ENCODE data around the gene TAS1R1.
A peak's percentile ranks its signal among the peaks of the same experiment; 100 is the strongest.

The TAS1R1 gene

GRCh38 chr1:6574818-6575217 is 19.7 kb downstream of the TAS1R1 start:
- no peak for DNase-seq

GRCh38 chr1:6577831-6578525 is 22.9 kb downstream of the TAS1R1 start:
- DNase-seq, result no peak

GRCh38 chr1:6578624-6579373 is 23.7 kb downstream of the TAS1R1 start:
- DNase-seq, result no peak

- DNase-seq, result peak; percentile 99
Measured at GRCh38 chr1:6579374-6580118, 24.4 kb downstream of the TAS1R1 start, which contains the start of gene ZBTB48. ZBTB48 (plus strand) TSS chr1:6579994; CDS start chr1:6580610, 616 bp downstream.

- DNase-seq, result no peak
Measured at GRCh38 chr1:6580119-6580592, 25.0 kb downstream of the TAS1R1 start.

GRCh38 chr1:6580593-6581409 is 25.7 kb downstream of the TAS1R1 start:
- DNase-seq, result no peak

- no peak for DNase-seq
Measured at GRCh38 chr1:6581561-6582305, 26.6 kb downstream of the TAS1R1 start.

- no peak for DNase-seq
Measured at GRCh38 chr1:6582370-6582769, 27.3 kb downstream of the TAS1R1 start.

GRCh38 chr1:6584126-6585080 is 29.3 kb downstream of the TAS1R1 start:
- DNase-seq, result no peak

- no peak for DNase-seq
Measured at GRCh38 chr1:6585081-6585722, 30.1 kb downstream of the TAS1R1 start.

- DNase-seq, result no peak
Measured at GRCh38 chr1:6585841-6586240, 30.7 kb downstream of the TAS1R1 start.

GRCh38 chr1:6586404-6586816 is 31.3 kb downstream of the TAS1R1 start:
- no peak for DNase-seq

GRCh38 chr1:6587261-6588005 is 32.3 kb downstream of the TAS1R1 start:
- DNase-seq, result peak; percentile 66

- DNase-seq, result no peak
Measured at GRCh38 chr1:6588128-6588892, 33.2 kb downstream of the TAS1R1 start.

GRCh38 chr1:6588893-6589520 is 33.9 kb downstream of the TAS1R1 start:
- no peak for DNase-seq

GRCh38 chr1:6590046-6590445 is 34.9 kb downstream of the TAS1R1 start:
- DNase-seq, result no peak

- no peak for DNase-seq
Measured at GRCh38 chr1:6591222-6591621, 36.1 kb downstream of the TAS1R1 start.

- DNase-seq, result no peak
Measured at GRCh38 chr1:6591644-6592043, 36.5 kb downstream of the TAS1R1 start.
